Gastroesophageal sphincter (tissue), 4 donors: ENCODE measurements around the gene ATG13. TPM values are rescaled to one million over a fixed set of nuclear protein-coding genes. Genes with fewer than 3 reads are reported as not detected.
A peak's percentile ranks its signal among the peaks of the same experiment; 100 is the strongest.

Experiments
- ATAC-seq: fragments of 150-250 bp; one replicate; pipeline ENCODE4 v1.9.1; 2016; ENCODE audit warnings: mild to moderate bottlenecking, moderate library complexity
- H3K27ac ChIP-seq, 4 donors: fragments of 200-600 bp; sonication (generic) in 3 of 4; 1 replicate in 3 of 4; 2 replicates in 1 of 4; pipeline ENCODE4 v1.5.1; 2016 to 2019
- H3K27me3 ChIP-seq: fragments of 200-600 bp; sonication (generic); one replicate; pipeline ENCODE4 v1.5.1; 2019
- H3K36me3 ChIP-seq, 2 donors: fragments of 200-600 bp; sonication (generic); one replicate each; pipeline ENCODE4 v1.5.1; 2019; ENCODE audit warnings: control low read depth in 1 of 2
- H3K4me1 ChIP-seq, 3 donors: fragments of 200-600 bp; sonication (generic); 1 replicate in 2 of 3; 2 replicates in 1 of 3; pipeline ENCODE4 v1.5.1; 2016 to 2019; ENCODE audit warnings: control low read depth in 2 of 3
- H3K4me3 ChIP-seq, 2 donors: fragments of 200-600 bp; sonication (generic); one replicate each; pipeline ENCODE4 v1.5.1; 2019; ENCODE audit warnings: mild to moderate bottlenecking in 1 of 2, moderate library complexity in 1 of 2
- H3K9me3 ChIP-seq, 3 donors: fragments of 200-600 bp; sonication (generic); one replicate each; pipeline ENCODE4 v1.5.1; 2017 to 2019; ENCODE audit warnings: control low read depth in 2 of 3
- CTCF ChIP-seq, 4 experiments: fragments of 200-600 bp in 2 of 4; fragments of 450-650 bp in 2 of 4; sonication (generic) in 1 of 4; IDR thresholded peaks; one replicate each; pipeline ENCODE4 v1.5.1; 2017 to 2019; ENCODE audit warnings: antibody characterized with exemption in 4 of 4, mild to moderate bottlenecking in 2 of 4, moderate library complexity in 2 of 4
- EP300 ChIP-seq: sonication (generic); formaldehyde crosslinking; IDR thresholded peaks from one replicate; pipeline ENCODE4 v1.6.1; 2017; ENCODE audit warnings: antibody characterized with exemption, mild to moderate bottlenecking
- POLR2A ChIP-seq, 2 donors: fragments of 450-650 bp; IDR thresholded peaks; one replicate each; pipeline ENCODE4 v1.6.1; 2017; ENCODE audit warnings: antibody characterized with exemption in 2 of 2, mild to moderate bottlenecking in 2 of 2, moderate library complexity in 1 of 2
- POLR2AphosphoS5 ChIP-seq: sonication (generic); formaldehyde crosslinking; IDR thresholded peaks from one replicate; pipeline ENCODE4 v1.6.1; 2017; ENCODE audit warnings: antibody characterized with exemption
- WGBS, 2 donors: methylation state at CpG; one replicate each; pipeline ENCODE4 v1.1.5; 2018; ENCODE audit warnings: low coverage in 1 of 2; 5-methylcytosine and 5-hydroxymethylcytosine counted together
- total RNA-seq, 4 donors: library from RNA; depleted of rRNA; stranded (reverse); fragments of >200 nt; gene quantifications; one replicate each; pipeline ENCODE4 v1.1.0, GENCODE V29; 2016

The ATG13 gene
- total RNA-seq, 4 donors from 2014 or later: 47.8 to 81.1 (median 69.5) TPM

GRCh38 chr11:46692450-46692849 is 75.1 kb downstream of the ATG13 start:
- no peak for ATAC-seq

GRCh38 chr11:46693597-46694012 is 76.3 kb downstream of the ATG13 start:
- H3K4me1 ChIP-seq: peaks cover 0 to 49% (median 33%) of the 10 kb centered on the region in 3 donors
- 52% methylated on average over 2 of the region's 2 CpGs; no CpG with 5 or more reads in 1 of the 2 donors for WGBS, 2 donors
- H3K36me3 ChIP-seq: peaks cover 0 to 85% of the 10 kb centered on the region in 2 donors
- peak; percentile 60 for ATAC-seq
- no peaks in the 10 kb centered on the region for H3K9me3 ChIP-seq
- no peak overlapping the region for H3K4me3 ChIP-seq
- H3K27me3 ChIP-seq: no peaks in the 10 kb centered on the region
- H3K27ac ChIP-seq: peak overlapping the region in 3 of 4 donors; percentile 48 to 62 (median 50)
- no peak for TF ChIP-seq CTCF (IDR thresholded peaks at IDR 0.05)
- TF ChIP-seq POLR2A (IDR thresholded peaks at IDR 0.05): no peak

More at GRCh38 chr11:46692450-46692849, 75.1 kb downstream of the ATG13 start:
- Histone ChIP-seq H3K4me1 (peaks cover 0 to 48% (median 27%) of the 10 kb centered on the region in 3 donors), H3K9me3 (no peaks in the 10 kb centered on the region), H3K27me3 (no peaks in the 10 kb centered on the region), H3K36me3 (peaks cover 0 to 96% of the 10 kb centered on the region in 2 donors), H3K27ac (no peak overlapping the region), H3K4me3 (no peak overlapping the region)
- WGBS, 2 donors: 93% methylated on average over 3 of the region's 4 CpGs; no CpG with 5 or more reads in 1 of the 2 donors
- TF ChIP-seq POLR2A (IDR thresholded peaks at IDR 0.05) (no peak), EP300 (no peak), CTCF (IDR thresholded peaks at IDR 0.05) (no peak), POLR2AphosphoS5 (no peak)

DNA sequence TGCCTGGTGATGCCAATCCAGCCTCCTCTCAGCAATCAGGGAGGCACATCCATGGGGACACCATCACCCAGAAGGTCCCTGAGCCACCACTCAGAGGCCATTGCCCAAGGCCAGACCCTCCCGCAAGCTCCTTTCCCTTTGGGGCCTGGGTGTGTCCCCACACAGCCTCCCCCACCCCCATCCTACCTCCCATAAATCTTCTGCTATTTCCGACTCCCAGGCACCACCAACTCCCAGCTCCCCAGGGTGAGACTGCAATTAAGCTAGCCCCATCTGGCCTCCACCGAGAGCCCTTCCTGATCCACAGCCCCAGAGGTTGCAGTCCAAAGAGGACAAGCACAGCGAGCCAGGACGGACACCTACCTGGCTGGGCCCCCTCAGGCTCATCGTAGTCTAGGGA is 76.7 kb downstream of the ATG13 start:
- Histone ChIP-seq H3K27ac (peak overlapping the region in 3 of 4 donors; percentile 48 to 62 (median 50)), H3K9me3 (no peaks in the 10 kb centered on the region), H3K27me3 (no peaks in the 10 kb centered on the region), H3K4me1 (peaks cover 0 to 54% (median 37%) of the 10 kb centered on the region in 3 donors), H3K36me3 (peaks cover 0 to 80% of the 10 kb centered on the region in 2 donors), H3K4me3 (no peak overlapping the region)
- TF ChIP-seq CTCF (IDR thresholded peaks at IDR 0.05): no peak
- no peak for TF ChIP-seq POLR2AphosphoS5
- no peak for TF ChIP-seq POLR2A (IDR thresholded peaks at IDR 0.05)
- TF ChIP-seq EP300: no peak
- ATAC-seq: peak; percentile 14
- WGBS, 2 donors: 100% methylated on average over 1 of the region's 6 CpGs; no CpG with 5 or more reads in 1 of the 2 donors

DNA sequence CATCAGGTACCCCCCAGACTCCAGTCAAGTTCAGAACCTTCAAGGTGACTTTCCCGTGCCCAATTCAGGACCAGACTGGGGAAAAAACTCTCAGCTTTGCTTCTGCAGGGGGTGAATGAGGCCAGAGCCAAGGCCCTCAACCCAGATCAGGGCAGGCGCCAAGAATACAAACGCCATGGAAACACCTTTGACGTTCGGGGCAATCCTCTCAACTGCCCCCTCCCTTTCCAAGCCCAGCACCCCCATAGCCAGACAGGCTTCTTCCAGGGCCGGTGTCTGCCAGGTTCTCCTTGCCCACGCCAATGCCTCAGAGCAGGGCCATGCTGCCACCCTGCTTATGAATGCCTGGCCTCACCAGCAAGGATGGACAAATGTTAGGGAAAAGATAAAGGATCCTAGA is 77.3 kb downstream of the ATG13 start:
- no peak overlapping the region for H3K4me3 ChIP-seq
- WGBS, 2 donors: 68% methylated on average over 3 of the region's 7 CpGs; no CpG with 5 or more reads in 1 of the 2 donors
- TF ChIP-seq CTCF (IDR thresholded peaks at IDR 0.05): no peak
- no peak for TF ChIP-seq POLR2A (IDR thresholded peaks at IDR 0.05)
- no peak for TF ChIP-seq EP300
- no peak for TF ChIP-seq POLR2AphosphoS5
- no peaks in the 10 kb centered on the region for H3K9me3 ChIP-seq
- peaks cover 0 to 75% of the 10 kb centered on the region in 2 donors for H3K36me3 ChIP-seq
- no peak for ATAC-seq
- H3K4me1 ChIP-seq: peaks cover 0 to 59% (median 42%) of the 10 kb centered on the region in 3 donors
- H3K27ac ChIP-seq: peak overlapping the region in 3 of 4 donors; percentile 48 to 62 (median 50)
- H3K27me3 ChIP-seq: no peaks in the 10 kb centered on the region
